Heart right ventricle (tissue), 16 donors: ENCODE results near the gene PIK3IP1. TPM values are rescaled to one million over a fixed set of nuclear protein-coding genes. Genes with fewer than 3 reads are reported as not detected.

Source experiments
- ATAC-seq, 8 donors: fragments of 200-7000 bp; cut with Tn5 transposase; one replicate each; pipeline ENCODE4 v1.9.1; 2020; ENCODE audit warnings: mild to moderate bottlenecking in 8 of 8, moderate library complexity in 8 of 8, moderate number of reproducible peaks in 1 of 8
- DNase-seq, 2 donors: peaks; one replicate each; pipeline ENCODE4 v3.0.0-alpha.2; 2020
- H3K27ac ChIP-seq, 10 donors: fragments of 200-600 bp; sonication (generic) in 2 of 10; one replicate each; pipeline versions ENCODE4 v1.5.0 to v1.8.0; 2020 to 2022; ENCODE audit warnings: mild to moderate bottlenecking in 3 of 10
- H3K27me3 ChIP-seq, 7 donors: fragments of 200-600 bp; one replicate each; pipeline ENCODE4 v1.8.0; 2021 to 2022; ENCODE audit warnings: mild to moderate bottlenecking in 2 of 7
- H3K36me3 ChIP-seq, 9 donors: fragments of 200-600 bp; sonication (generic) in 1 of 9; one replicate each; pipeline versions ENCODE4 v1.5.0 to v1.8.0; 2020 to 2022; ENCODE audit warnings: mild to moderate bottlenecking in 2 of 9
- H3K4me1 ChIP-seq, 9 donors: fragments of 200-600 bp; sonication (generic) in 1 of 9; one replicate each; pipeline versions ENCODE4 v1.5.0 to v1.8.0; 2020 to 2022; ENCODE audit warnings: mild to moderate bottlenecking in 4 of 9
- H3K4me3 ChIP-seq, 10 donors: fragments of 200-600 bp; sonication (generic) in 2 of 10; one replicate each; pipeline versions ENCODE4 v1.5.0 to v1.8.0; 2020 to 2022; ENCODE audit warnings: mild to moderate bottlenecking in 7 of 10, moderate library complexity in 2 of 10
- H3K9me3 ChIP-seq, 11 donors: fragments of 200-600 bp in 10 of 11; sonication (generic) in 2 of 11; one replicate each; pipeline versions ENCODE4 v1.5.0 to v1.8.0; 2013 to 2022; ENCODE audit warnings: mild to moderate bottlenecking in 2 of 11, control low read depth in 1 of 11, moderate library complexity in 1 of 11
- WGBS, 2 donors: extraction: QIAGEN DNeasy Blood & Tissue Kit; methylation state at CpG; one replicate each; pipeline ENCODE4 v1.1.7; 2013; ENCODE audit warnings: inconsistent platforms in 1 of 2; 5-methylcytosine and 5-hydroxymethylcytosine counted together
- intact Hi-C, 10 donors: fragments of 100-400 bp; cut with DNase I; formaldehyde crosslinking; loops; one replicate each; pipeline versions ENCODE4 v1.11.1 to v1.14.2; 2022
- long read RNA-seq, 3 donors: library from polyadenylated mRNA; unstranded; transcript quantifications; one replicate each; pipeline ENCODE4 v2.0.0, GENCODE V29; 2020 to 2021
- polyA plus RNA-seq, 2 donors: library from polyadenylated mRNA; stranded (reverse); fragments of 200-250 nt; gene quantifications; one replicate each; pipeline ENCODE4 v1.2.3, GENCODE V29; 2013
- total RNA-seq, 10 donors: library from RNA; stranded (reverse); fragmentation: NEBNext Ultra II Directional in 3 of 10; extraction: Animal tissue kit (Norgen Biotek cat#: 25700) in 3 of 10; gene quantifications; one replicate each; pipeline versions ENCODE4 v1.2.1 to v1.2.4, GENCODE V29; 2021 to 2023
- TF ChIP-seq, protein P1 (sequence below), 9 donors: fragments of 200-600 bp; sonication (generic) in 2 of 9; IDR thresholded peaks; one replicate each; pipeline versions ENCODE4 v1.5.0 to v1.8.0; 2021 to 2022; ENCODE audit warnings: antibody characterized with exemption in 9 of 9, mild to moderate bottlenecking in 5 of 9, moderate library complexity in 1 of 9
- donor health status: Arrhythmogenic right ventricular cardiomyopathy.
- donor health status: ischemic (EF 13 %, LVEDD 7.1; RV severe dilation, severe dysfunction).
- donor health status: healthy with polysubstance abuse.
- donor health status: DM: no; HTN: yes; CAD: no.
- donor health status: DM: no; HTN: no; CAD: no.
- donor health status: ischemic (EF 25% LVEDD 6.9; RV normal size, moderate dysfunction).
- donor health status: ischemic (EF 25% LVEDD 5.7; RV mildly dilated, moderate dysfunction).
- donor health status: healthy.
- donor health status: DM: yes; HTN: yes; CAD: no.
- donor health status: Ischemic cardiomyopathy.
- donor health status: ischemic (EF 35%, LVEDD 5.7; RV mildly dilated, moderate dysfunction).
- donor health status: nonischemic (EF 11% LVEDD 7.7; RV severe dilation, severe dysfunction).
- donor health status: DM: yes; HTN: yes; CAD: no.
- donor health status: PGD.
- donor health status: ischemic (EF 29% LVEDD 5.4; RV normal size, mild dysfunction).
- donor health status: nonischemic (EF 23%, LVEDD 6.1; RV moderate dilation, normal function).

Gene PIK3IP1, protein sequence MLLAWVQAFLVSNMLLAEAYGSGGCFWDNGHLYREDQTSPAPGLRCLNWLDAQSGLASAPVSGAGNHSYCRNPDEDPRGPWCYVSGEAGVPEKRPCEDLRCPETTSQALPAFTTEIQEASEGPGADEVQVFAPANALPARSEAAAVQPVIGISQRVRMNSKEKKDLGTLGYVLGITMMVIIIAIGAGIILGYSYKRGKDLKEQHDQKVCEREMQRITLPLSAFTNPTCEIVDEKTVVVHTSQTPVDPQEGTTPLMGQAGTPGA
- total RNA-seq (10 to 100 TPM in 9 of 10 donors, 1 to 10 TPM in 1; 3.6 to 28.6 (median 17.6) TPM), polyA plus RNA-seq (1 to 10 TPM; 3.7 to 7.9 TPM)
- long read RNA-seq, donor 1, transcript PIK3IP1-201 (6 exons, 2,467 nt): major isoform, 12 of 17 reads
- long read RNA-seq, donor 1, partial matches to known transcripts: 1 of 17 reads
- long read RNA-seq, donor 1, other reads (novel, unspliced or antisense): 3 of 17 reads
- long read RNA-seq, donor 2, transcript PIK3IP1-201 (6 exons, 2,467 nt): major isoform, 26 of 37 reads
- long read RNA-seq, donor 2, partial matches to known transcripts: 7 of 37 reads
- long read RNA-seq, donor 2, other reads (novel, unspliced or antisense): 0 of 37 reads
- long read RNA-seq, donor 3, transcript PIK3IP1-203 (5 exons, 2,374 nt): minor isoform, 5 of 20 reads
- long read RNA-seq, donor 3, transcript PIK3IP1-201 (6 exons, 2,467 nt): major isoform, 13 of 20 reads
- long read RNA-seq, donor 3, partial matches to known transcripts: 1 of 20 reads
- long read RNA-seq, donor 3, other reads (novel, unspliced or antisense): 1 of 20 reads

DNA sequence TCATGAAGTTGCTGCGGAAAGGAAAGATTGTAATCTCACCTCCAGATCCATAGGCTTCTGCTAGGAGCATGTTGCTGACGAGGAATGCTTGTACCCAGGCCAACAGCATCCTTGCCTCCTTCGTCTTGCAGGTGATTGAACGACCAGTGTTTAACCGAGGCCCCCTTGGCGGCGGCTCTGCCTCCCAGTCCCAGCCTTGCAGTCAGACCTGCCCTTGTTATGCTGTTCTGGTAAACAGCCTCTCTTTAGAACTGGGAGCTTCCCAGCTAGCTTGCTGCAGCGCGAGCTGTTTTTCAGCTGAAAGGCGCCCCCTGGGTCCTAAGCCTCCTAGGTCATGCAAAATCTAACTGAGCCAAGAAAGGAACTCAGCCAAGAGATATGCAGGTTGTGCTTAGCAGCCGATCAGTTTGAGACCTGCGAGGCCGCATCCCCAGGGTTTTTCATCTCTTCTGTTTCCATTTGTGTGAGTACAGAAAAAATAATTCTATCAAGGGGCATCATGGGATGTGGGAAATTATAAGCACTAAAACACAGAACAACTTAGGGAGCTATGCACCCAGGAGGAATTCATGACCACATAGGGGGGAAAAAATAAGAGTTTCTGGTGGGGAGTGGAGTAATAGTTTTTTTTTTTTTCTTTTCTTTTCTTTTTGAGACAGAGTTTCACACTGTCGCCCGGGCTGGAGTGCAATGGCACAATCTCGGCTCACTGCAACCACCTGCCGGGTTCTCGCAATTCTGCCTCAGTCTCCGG lies at the start of gene PIK3IP1:
Gene PIK3IP1 (minus strand): TSS at position 253 of the 754 bp plus-strand sequence. CDS start 144 bp downstream, at position 109.
- ATAC-seq: peak; percentile 66 to 85 (median 76)
- TF ChIP-seq, protein P1, sequence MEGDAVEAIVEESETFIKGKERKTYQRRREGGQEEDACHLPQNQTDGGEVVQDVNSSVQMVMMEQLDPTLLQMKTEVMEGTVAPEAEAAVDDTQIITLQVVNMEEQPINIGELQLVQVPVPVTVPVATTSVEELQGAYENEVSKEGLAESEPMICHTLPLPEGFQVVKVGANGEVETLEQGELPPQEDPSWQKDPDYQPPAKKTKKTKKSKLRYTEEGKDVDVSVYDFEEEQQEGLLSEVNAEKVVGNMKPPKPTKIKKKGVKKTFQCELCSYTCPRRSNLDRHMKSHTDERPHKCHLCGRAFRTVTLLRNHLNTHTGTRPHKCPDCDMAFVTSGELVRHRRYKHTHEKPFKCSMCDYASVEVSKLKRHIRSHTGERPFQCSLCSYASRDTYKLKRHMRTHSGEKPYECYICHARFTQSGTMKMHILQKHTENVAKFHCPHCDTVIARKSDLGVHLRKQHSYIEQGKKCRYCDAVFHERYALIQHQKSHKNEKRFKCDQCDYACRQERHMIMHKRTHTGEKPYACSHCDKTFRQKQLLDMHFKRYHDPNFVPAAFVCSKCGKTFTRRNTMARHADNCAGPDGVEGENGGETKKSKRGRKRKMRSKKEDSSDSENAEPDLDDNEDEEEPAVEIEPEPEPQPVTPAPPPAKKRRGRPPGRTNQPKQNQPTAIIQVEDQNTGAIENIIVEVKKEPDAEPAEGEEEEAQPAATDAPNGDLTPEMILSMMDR (IDR thresholded peaks at IDR 0.05): peak; percentile 11 to 71 (median 59)
- 22 to 25% methylated on average over 19 of the region's 19 CpGs for WGBS, 2 donors
- Histone ChIP-seq H3K36me3 (peaks cover 0 to 29% (median 22%) of the 10 kb centered on the region in 9 donors), H3K9me3 (no peaks in the 10 kb centered on the region), H3K4me1 (peaks cover 18 to 89% (median 64%) of the 10 kb centered on the region in 9 donors), H3K4me3 (peak within 1 kb of the TSS; percentile 42 to 89 (median 78)), H3K27ac (peak within 1 kb of the TSS; percentile 93 to 99 (median 95)), H3K27me3 (no peaks in the 10 kb centered on the region)
- intact Hi-C loops: loop anchor here in 2 of 10 donors (1.0 to 5.0 kb wide), 4 partner anchors 20 to 80 kb away; partner anchors contain the start of genes LIMK2 (in 1 of the 2) and PATZ1 (in 1 of the 2)
- peak; percentile 83 to 94 for DNase-seq

GRCh38 chr22:31341386-31342088 lies 49.2 kb upstream of the PIK3IP1 start:
- intact Hi-C loops: loop anchor here in 4 of 10 donors (10.0 kb wide), 3 partner anchors 143 to 293 kb away; partner anchors contain the start of genes SFI1 (in 2 of the 4) and EIF4ENIF1 (in 1 of the 4)
- Histone ChIP-seq H3K4me3 (no peak overlapping the region), H3K4me1 (peaks cover 17 to 66% (median 39%) of the 10 kb centered on the region in 9 donors), H3K36me3 (peaks cover 0 to 72% (median 8%) of the 10 kb centered on the region in 9 donors), H3K27ac (no peak overlapping the region), H3K9me3 (no peaks in the 10 kb centered on the region), H3K27me3 (no peaks in the 10 kb centered on the region)
- ATAC-seq (no peak), DNase-seq (no peak)
- WGBS, 2 donors: 84 to 85% methylated on average over 14 of the region's 14 CpGs
- TF ChIP-seq, protein P1 (IDR thresholded peaks at IDR 0.05): no peak

DNA sequence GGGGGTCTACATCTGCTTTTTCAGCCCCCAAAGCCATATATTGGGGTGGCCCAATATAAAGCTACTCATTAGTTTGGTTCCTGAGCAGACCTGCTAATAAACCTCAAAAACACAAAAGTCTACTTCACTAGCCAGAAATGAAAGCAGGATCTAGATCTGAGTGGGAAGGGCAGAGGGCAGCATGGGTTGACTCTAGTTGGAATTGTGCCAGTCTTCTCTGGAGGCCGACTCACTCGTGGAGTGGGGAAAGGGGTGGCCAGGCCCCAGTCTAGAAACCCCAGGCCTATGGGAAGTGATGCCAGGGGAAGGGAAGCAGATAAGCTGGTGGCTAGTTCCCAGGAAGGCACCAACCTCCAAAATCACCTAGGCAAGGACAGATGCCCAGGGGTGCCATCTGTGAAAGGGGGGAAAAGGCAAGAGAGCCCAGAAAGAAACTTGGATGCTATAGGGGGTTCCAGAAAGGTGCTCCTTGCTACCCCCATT lies 48.5 kb upstream of the PIK3IP1 start:
- DNase-seq (no peak), ATAC-seq (no peak)
- Histone ChIP-seq H3K27me3 (no peaks in the 10 kb centered on the region), H3K27ac (no peak overlapping the region), H3K36me3 (peaks cover 0 to 78% (median 8%) of the 10 kb centered on the region in 9 donors), H3K9me3 (no peaks in the 10 kb centered on the region), H3K4me1 (peaks cover 17 to 66% (median 39%) of the 10 kb centered on the region in 9 donors), H3K4me3 (no peak overlapping the region)
- intact Hi-C loops: loop anchor here in 4 of 10 donors (10.0 kb wide), 3 partner anchors 144 to 294 kb away; partner anchors contain the start of genes SFI1 (in 2 of the 4) and EIF4ENIF1 (in 1 of the 4)
- TF ChIP-seq, protein P1 (IDR thresholded peaks at IDR 0.05): no peak
- WGBS, 2 donors: 4 to 10% methylated on average over 2 of the region's 2 CpGs
